Fibroblast of villous mesenchyme (primary cell): ENCODE measurements around the gene CD274. TPM values are rescaled to one million over a fixed set of nuclear protein-coding genes. Genes with fewer than 3 reads are reported as not detected.
A peak's percentile ranks its signal among the peaks of the same experiment; 100 is the strongest.

Experiments used
- DNase-seq: peaks from one replicate; pipeline ENCODE4 v3.0.0-alpha.2; 2010; ENCODE audit warnings: low read depth
- H3K4me3 ChIP-seq: 2 replicates; pipeline ENCODE4 v1.5.1; 2011; ENCODE audit warnings: low read depth, mild to moderate bottlenecking, low read length
- CTCF ChIP-seq: IDR thresholded peaks from 2 replicates; pipeline ENCODE4 v1.5.1; 2012; ENCODE audit warnings: low read depth, mild to moderate bottlenecking, low read length; ENCODE audit not compliant: insufficient read depth
- total RNA-seq: library from RNA; depleted of rRNA; stranded (reverse); fragments of >200 nt; gene quantifications from 2 replicates; pipeline ENCODE4 v1.2.3, GENCODE V29; 2012

Gene CD274
- total RNA-seq, 1 donor: 12.1 TPM

GRCh38 chr9:5511476-5511875 is 61.1 kb downstream of the CD274 start:
- no peak for DNase-seq
- TF ChIP-seq CTCF: no peak
- peak overlapping the region; percentile 60 for H3K4me3 ChIP-seq

- H3K4me3 ChIP-seq: peak overlapping the region; percentile 60
- no peak for TF ChIP-seq CTCF
- no peak for DNase-seq
These were observed 61.7 kb downstream of the CD274 start for GRCh38 chr9:5511935-5512580.

GRCh38 chr9:5512658-5513452 is 62.5 kb downstream of the CD274 start:
- no peak overlapping the region for H3K4me3 ChIP-seq
- no peak for TF ChIP-seq CTCF
- no peak for DNase-seq

- no peak for TF ChIP-seq CTCF
- no peak for DNase-seq
- H3K4me3 ChIP-seq: no peak overlapping the region
These were observed 63.7 kb downstream of the CD274 start for GRCh38 chr9:5513966-5514616.

- no peak for DNase-seq
- H3K4me3 ChIP-seq: no peak overlapping the region
- no peak for TF ChIP-seq CTCF
These were observed 64.4 kb downstream of the CD274 start for GRCh38 chr9:5514617-5515260.

GRCh38 chr9:5515261-5515650 is 64.9 kb downstream of the CD274 start:
- H3K4me3 ChIP-seq: no peak overlapping the region
- no peak for DNase-seq
- TF ChIP-seq CTCF: no peak
